Keratinocyte (primary cell): ENCODE data around the gene TM2D3. TPM values are rescaled to one million over a fixed set of nuclear protein-coding genes. Genes with fewer than 3 reads are reported as not detected.

Experiments
- DNase-seq: peaks from one replicate; pipeline ENCODE4 v3.0.0-alpha.2; 2011; ENCODE audit warnings: low read depth, missing footprints, low spot score
- FAIRE-seq: peaks from 2 replicates; lab custom pipeline; 2011; peaks lifted over from hg19 to GRCh38; lab: Jason Lieb, UNC
- H2AFZ ChIP-seq: 2 replicates; pipeline ENCODE4 v1.6.0; 2012; ENCODE audit warnings: low read length, control low read depth, inconsistent platforms; ENCODE audit not compliant: control insufficient read depth
- H3K27ac ChIP-seq: 2 replicates; pipeline ENCODE4 v1.5.1; 2011; ENCODE audit warnings: low read length; ENCODE audit not compliant: control insufficient read depth, insufficient read depth
- H3K27me3 ChIP-seq: 3 replicates; pipeline ENCODE4 v1.6.0; 2011; ENCODE audit warnings: low read length; ENCODE audit not compliant: control insufficient read depth, insufficient read depth; ENCODE audit errors: extremely low read depth
- H3K36me3 ChIP-seq, 2 experiments: 2 replicates in 1 of 2; 3 replicates in 1 of 2; pipeline ENCODE4 v1.5.1; 2011; ENCODE audit warnings: low read length in 2 of 2, mild to moderate bottlenecking in 1 of 2; ENCODE audit not compliant: control insufficient read depth in 2 of 2, insufficient read depth in 2 of 2; ENCODE audit errors: extremely low read depth in 1 of 2
- H3K4me1 ChIP-seq: 3 replicates; pipeline ENCODE4 v1.5.1; 2011; ENCODE audit warnings: low read length; ENCODE audit not compliant: control insufficient read depth, insufficient read depth; ENCODE audit errors: extremely low read depth
- H3K4me2 ChIP-seq: 3 replicates; pipeline ENCODE4 v1.6.0; 2011; ENCODE audit warnings: low read depth, low read length; ENCODE audit not compliant: control insufficient read depth, insufficient read depth; ENCODE audit errors: extremely low read depth
- H3K4me3 ChIP-seq, 3 experiments: fragments of 200-600 bp in 1 of 3; sonication (generic) in 1 of 3; 2 replicates in 2 of 3; 3 replicates in 1 of 3; pipeline ENCODE4 v1.5.1; 2011 to 2016; ENCODE audit warnings: low read length in 3 of 3, mild to moderate bottlenecking in 3 of 3, control low read depth in 2 of 3, inconsistent platforms in 1 of 3, low read depth in 1 of 3, mixed read lengths in 1 of 3, mixed run types in 1 of 3, moderate library complexity in 1 of 3; ENCODE audit not compliant: control insufficient read depth in 2 of 3, insufficient read depth in 2 of 3; ENCODE audit errors: extremely low read depth in 1 of 3
- H3K79me2 ChIP-seq: 2 replicates; pipeline ENCODE4 v1.6.0; 2012; ENCODE audit warnings: low read length; ENCODE audit not compliant: control insufficient read depth, insufficient read depth
- H3K9ac ChIP-seq: 3 replicates; pipeline ENCODE4 v1.6.0; 2011; ENCODE audit warnings: low read length; ENCODE audit not compliant: control insufficient read depth, insufficient read depth; ENCODE audit errors: extremely low read depth
- H3K9me1 ChIP-seq: 3 replicates; pipeline ENCODE4 v1.6.0; 2011; ENCODE audit warnings: low read length; ENCODE audit not compliant: control insufficient read depth, insufficient read depth; ENCODE audit errors: extremely low read depth
- H3K9me3 ChIP-seq: 2 replicates; pipeline ENCODE4 v1.5.1; 2012; ENCODE audit warnings: low read depth, low read length; ENCODE audit not compliant: control insufficient read depth
- H4K20me1 ChIP-seq: 3 replicates; pipeline ENCODE4 v1.6.0; 2011; ENCODE audit warnings: low read length; ENCODE audit not compliant: control insufficient read depth, insufficient read depth; ENCODE audit errors: extremely low read depth
- CTCF ChIP-seq, 3 experiments: IDR thresholded peaks in 1 of 3; conservative IDR thresholded peaks in 1 of 3; optimal IDR thresholded peaks in 1 of 3; 2 replicates in 2 of 3; 3 replicates in 1 of 3; pipeline versions ENCODE3 to v1.5.1; 2011; ENCODE audit warnings: low read length in 3 of 3, mild to moderate bottlenecking in 3 of 3, moderate library complexity in 2 of 3, control low read depth in 1 of 3, inconsistent platforms in 1 of 3; ENCODE audit not compliant: insufficient read depth in 2 of 3; ENCODE audit errors: extremely low read depth in 1 of 3
- EZH2 ChIP-seq: IDR thresholded peaks from one replicate; pipeline ENCODE4 v1.6.1; 2012; ENCODE audit warnings: inconsistent platforms, mild to moderate bottlenecking, low read length, moderate library complexity
- dilution Hi-C: fragments of 300-500 bp; cut with MboI; formaldehyde crosslinking; loops from one replicate; pipeline ENCODE4 v1.7.0; 2020; ENCODE audit warnings: low sequenced_read_pairs; ENCODE audit not compliant: extremely low pct_ligation_motif_present
- polyA plus RNA-seq, 5 experiments: library from polyadenylated mRNA; depleted of rRNA in 3 of 5; stranded (reverse) in 3 of 5; stranded (forward) in 1 of 5; unstranded in 1 of 5; fragments of >200 nt; gene quantifications; 1 replicate in 1 of 5; 2 replicates in 3 of 5; 3 replicates in 1 of 5; pipeline versions ENCODE4 v1.2.1 to v1.2.3, GENCODE V29; 2011 to 2012; ENCODE audit warnings: missing spikeins in 2 of 5, low read depth in 1 of 5, low replicate concordance in 1 of 5

TM2D3 gene
- polyA plus RNA-seq, 1 donor (not counting 4 experiments of a cell fraction or from before 2014, with no cell fraction given), result 56.7 TPM

- H3K27ac ChIP-seq, result no peak overlapping the region
- no peak for FAIRE-seq
- no peak overlapping the region for H3K4me3 ChIP-seq
- H3K4me2 ChIP-seq, result no peak overlapping the region
- H3K27me3 ChIP-seq, result no peaks in the 10 kb centered on the region
- peaks cover 10% of the 10 kb centered on the region for H3K4me1 ChIP-seq
- H3K9me3 ChIP-seq, result no peaks in the 10 kb centered on the region
- H2AFZ ChIP-seq, result no peak overlapping the region
- peaks cover 39% of the 10 kb centered on the region for H3K79me2 ChIP-seq
- H3K9me1 ChIP-seq, result no peaks in the 10 kb centered on the region
- no peak overlapping the region for H3K9ac ChIP-seq
- DNase-seq, result no peak
- H4K20me1 ChIP-seq, result no peaks in the 10 kb centered on the region
- TF ChIP-seq CTCF (optimal IDR thresholded peaks at IDR 0.05 in 1 of 3, IDR thresholded peaks at IDR 0.05 in 1 of 3, conservative IDR thresholded peaks at IDR 0.05 in 1 of 3; ENCODE audit: extremely low read depth in 1 of 3, insufficient read depth in 2 of 3, low read length in 3 of 3) (no peak), EZH2 (no peak)
- peaks cover 15 to 21% of the 10 kb centered on the region in 2 experiments for H3K36me3 ChIP-seq
- dilution Hi-C loops, result no loop called here
Measured at GRCh38 chr15:101646672-101647071, 5.5 kb downstream of the TM2D3 start.

GRCh38 chr15:101642361-101642760, 9.8 kb downstream of the TM2D3 start:
- Histone ChIP-seq H3K9me3 (no peaks in the 10 kb centered on the region), H3K27me3 (no peaks in the 10 kb centered on the region), H3K4me2 (no peak overlapping the region), H3K79me2 (peaks cover 5% of the 10 kb centered on the region), H2AFZ (no peak overlapping the region), H3K27ac (no peak overlapping the region), H3K36me3 (peaks cover 20 to 25% of the 10 kb centered on the region in 2 experiments), H3K4me3 (no peak overlapping the region), H4K20me1 (no peaks in the 10 kb centered on the region), H3K4me1 (peaks cover 11% of the 10 kb centered on the region), H3K9ac (no peak overlapping the region), H3K9me1 (no peaks in the 10 kb centered on the region)
- no peak for DNase-seq
- FAIRE-seq, result no peak
- dilution Hi-C loops, result no loop called here
- TF ChIP-seq CTCF (optimal IDR thresholded peaks at IDR 0.05 in 1 of 3, IDR thresholded peaks at IDR 0.05 in 1 of 3, conservative IDR thresholded peaks at IDR 0.05 in 1 of 3; ENCODE audit: extremely low read depth in 1 of 3, insufficient read depth in 2 of 3, low read length in 3 of 3) (no peak), EZH2 (no peak)
